DOHH2 (cell line): ENCODE data around the gene CDK6.

Experiments used
- H3F3A ChIP-seq: fragments of 200-600 bp; sonication (generic), shearing (Covaris generic); 2 replicates; pipeline ENCODE4 v1.6.0; 2016; ENCODE audit warnings: antibody characterized with exemption, mild to moderate bottlenecking; ENCODE audit not compliant: control insufficient read depth, insufficient read depth
- H3K27ac ChIP-seq: fragments of 200-600 bp; sonication (generic); 2 replicates; pipeline ENCODE4 v1.5.1; 2014; ENCODE audit warnings: low read depth, mild to moderate bottlenecking, low read length, moderate library complexity
- H3K27me3 ChIP-seq: fragments of 200-600 bp; sonication (generic); 2 replicates; pipeline ENCODE4 v1.6.1; 2014; ENCODE audit warnings: mild to moderate bottlenecking, low read length, mixed read lengths; ENCODE audit not compliant: control insufficient read depth
- H3K36me3 ChIP-seq: fragments of 200-600 bp; sonication (generic); 2 replicates; pipeline ENCODE4 v1.6.1; 2014; ENCODE audit warnings: mild to moderate bottlenecking, low read length, moderate library complexity, mixed read lengths; ENCODE audit not compliant: control insufficient read depth
- H3K4me1 ChIP-seq: fragments of 200-600 bp; sonication (generic); 2 replicates; pipeline ENCODE4 v1.6.1; 2014; ENCODE audit warnings: mild to moderate bottlenecking, low read length, mixed read lengths; ENCODE audit not compliant: control insufficient read depth
- H3K4me2 ChIP-seq: fragments of 200-600 bp; sonication (generic); 2 replicates; pipeline ENCODE4 v1.6.0; 2014; ENCODE audit warnings: mild to moderate bottlenecking, low read length, moderate library complexity
- H3K4me3 ChIP-seq: fragments of 200-600 bp; sonication (generic); 2 replicates; pipeline ENCODE4 v1.5.1; 2014; ENCODE audit warnings: mild to moderate bottlenecking, low read length, mixed read lengths
- H3K79me2 ChIP-seq: fragments of 200-600 bp; sonication (generic); 2 replicates; pipeline ENCODE4 v1.6.1; 2014; ENCODE audit warnings: mild to moderate bottlenecking, low read length, mixed read lengths; ENCODE audit not compliant: control insufficient read depth
- H3K9me2 ChIP-seq: fragments of 200-600 bp; sonication (generic); replicated peaks from 2 replicates; pipeline ENCODE4 v1.6.1; 2014; ENCODE audit warnings: mild to moderate bottlenecking, low read length, mixed read lengths; ENCODE audit not compliant: control insufficient read depth
- H3K9me3 ChIP-seq: fragments of 200-600 bp; sonication (generic); 2 replicates; pipeline ENCODE4 v1.6.1; 2014; ENCODE audit warnings: antibody characterized with exemption, low read length, mixed read lengths; ENCODE audit not compliant: control insufficient read depth, insufficient read depth
- H4K20me1 ChIP-seq: fragments of 200-600 bp; sonication (generic); 2 replicates; pipeline ENCODE4 v1.6.0; 2014; ENCODE audit warnings: low read depth, mild to moderate bottlenecking, antibody characterized with exemption, low read length, moderate library complexity; ENCODE audit not compliant: control insufficient read depth, insufficient read depth
- CTCF ChIP-seq: fragments of 200-600 bp; sonication (generic); IDR thresholded peaks from one replicate; pipeline ENCODE4 v1.5.1; 2014; ENCODE audit warnings: antibody characterized with exemption, mild to moderate bottlenecking, low read depth, low read length; ENCODE audit not compliant: poor library complexity, severe bottlenecking
- EZH2phosphoT487 ChIP-seq: fragments of 200-600 bp; sonication (generic); IDR thresholded peaks from 2 replicates; pipeline ENCODE4 v1.6.1; 2017; ENCODE audit warnings: borderline replicate concordance, mild to moderate bottlenecking, antibody characterized with exemption, low read length, moderate library complexity, mixed read lengths

Gene CDK6

GRCh38 chr7:92835851-92836488 is 403 bp downstream of the CDK6 start:
- Histone ChIP-seq H3K4me3 (peak overlapping the region; percentile 92), H3K4me1 (peaks cover 23% of the 10 kb centered on the region), H3F3A (peaks cover 17% of the 10 kb centered on the region), H3K9me3 (no peaks in the 10 kb centered on the region), H3K4me2 (peak overlapping the region; percentile 95), H3K79me2 (peaks cover 49% of the 10 kb centered on the region), H3K9me2 (no peaks in the 10 kb centered on the region), H3K36me3 (peaks cover 25% of the 10 kb centered on the region), H4K20me1 (peaks cover 12% of the 10 kb centered on the region; the same call in 1 of the 2 replicates), H3K27me3 (peaks cover 39% of the 10 kb centered on the region), H3K27ac (peak overlapping the region; percentile 88)
- TF ChIP-seq CTCF (no peak), EZH2phosphoT487 (no peak)

GRCh38 chr7:92835261-92835850 is 1.0 kb downstream of the CDK6 start:
- Histone ChIP-seq H3K4me1 (peaks cover 29% of the 10 kb centered on the region), H3K27ac (peak overlapping the region; percentile 88), H3K27me3 (peaks cover 33% of the 10 kb centered on the region), H3K4me2 (peak overlapping the region; percentile 95), H3K79me2 (peaks cover 55% of the 10 kb centered on the region), H3F3A (peaks cover 17% of the 10 kb centered on the region), H4K20me1 (peaks cover 15% of the 10 kb centered on the region; the same call in 1 of the 2 replicates), H3K9me3 (no peaks in the 10 kb centered on the region), H3K9me2 (no peaks in the 10 kb centered on the region), H3K4me3 (peak overlapping the region; percentile 92), H3K36me3 (peaks cover 31% of the 10 kb centered on the region)
- TF ChIP-seq CTCF (no peak), EZH2phosphoT487 (no peak)

- H3K4me3 ChIP-seq: peak overlapping the region; percentile 92
- H3K9me3 ChIP-seq: no peaks in the 10 kb centered on the region
- H3K9me2 ChIP-seq: no peaks in the 10 kb centered on the region
- peaks cover 35% of the 10 kb centered on the region for H3K4me1 ChIP-seq
- H3K4me2 ChIP-seq: peak overlapping the region; percentile 95
- H3K27ac ChIP-seq: peak overlapping the region; percentile 88
- peaks cover 17% of the 10 kb centered on the region for H3F3A ChIP-seq
- peaks cover 38% of the 10 kb centered on the region for H3K36me3 ChIP-seq
- H4K20me1 ChIP-seq: peaks cover 19% of the 10 kb centered on the region
- H3K79me2 ChIP-seq: peaks cover 61% of the 10 kb centered on the region
- TF ChIP-seq EZH2phosphoT487: no peak
- no peak for TF ChIP-seq CTCF
- peaks cover 26% of the 10 kb centered on the region for H3K27me3 ChIP-seq
These were observed 1.7 kb downstream of the CDK6 start for GRCh38 chr7:92834507-92835260.
